Measurements from ENCODE around the gene CCDC107.

The CCDC107 gene

DNA sequence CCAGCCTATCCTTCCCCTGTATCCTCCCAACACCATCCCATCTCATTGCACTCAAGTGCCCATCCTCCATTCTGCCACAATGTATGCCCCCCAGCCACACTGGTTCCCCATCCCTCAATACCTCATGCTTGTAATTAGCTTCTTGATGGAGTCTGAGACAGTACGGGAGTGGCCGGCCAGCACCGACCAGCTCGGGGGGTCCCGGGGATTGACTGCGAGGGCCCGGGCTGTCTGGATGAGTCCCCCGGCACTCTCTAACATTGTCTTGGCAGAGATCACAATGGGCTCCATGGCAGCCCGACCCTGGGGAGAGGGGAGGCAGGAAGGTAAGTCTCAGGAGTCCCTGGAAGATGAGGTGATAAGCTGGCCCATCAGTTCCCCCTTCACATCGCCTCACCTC is 48.9 kb downstream of the CCDC107 start:
- POLR2A ChIA-PET (ENCODE audit: low non-redundant PET), result no interaction called here
- CTCF ChIA-PET, result interaction anchor here (2.0 kb wide), 1 partner anchor 11 kb away, joined by 10 read pairs; no protein-coding TSS in a partner anchor
- no peak for DNase-seq (ENCODE audit: low spot score)
- no peak overlapping the region for H3K27ac ChIP-seq
- TF ChIP-seq, protein P1, sequence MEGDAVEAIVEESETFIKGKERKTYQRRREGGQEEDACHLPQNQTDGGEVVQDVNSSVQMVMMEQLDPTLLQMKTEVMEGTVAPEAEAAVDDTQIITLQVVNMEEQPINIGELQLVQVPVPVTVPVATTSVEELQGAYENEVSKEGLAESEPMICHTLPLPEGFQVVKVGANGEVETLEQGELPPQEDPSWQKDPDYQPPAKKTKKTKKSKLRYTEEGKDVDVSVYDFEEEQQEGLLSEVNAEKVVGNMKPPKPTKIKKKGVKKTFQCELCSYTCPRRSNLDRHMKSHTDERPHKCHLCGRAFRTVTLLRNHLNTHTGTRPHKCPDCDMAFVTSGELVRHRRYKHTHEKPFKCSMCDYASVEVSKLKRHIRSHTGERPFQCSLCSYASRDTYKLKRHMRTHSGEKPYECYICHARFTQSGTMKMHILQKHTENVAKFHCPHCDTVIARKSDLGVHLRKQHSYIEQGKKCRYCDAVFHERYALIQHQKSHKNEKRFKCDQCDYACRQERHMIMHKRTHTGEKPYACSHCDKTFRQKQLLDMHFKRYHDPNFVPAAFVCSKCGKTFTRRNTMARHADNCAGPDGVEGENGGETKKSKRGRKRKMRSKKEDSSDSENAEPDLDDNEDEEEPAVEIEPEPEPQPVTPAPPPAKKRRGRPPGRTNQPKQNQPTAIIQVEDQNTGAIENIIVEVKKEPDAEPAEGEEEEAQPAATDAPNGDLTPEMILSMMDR (conservative IDR thresholded peaks at IDR 0.05; ENCODE audit: low read depth), result no peak

DNA sequence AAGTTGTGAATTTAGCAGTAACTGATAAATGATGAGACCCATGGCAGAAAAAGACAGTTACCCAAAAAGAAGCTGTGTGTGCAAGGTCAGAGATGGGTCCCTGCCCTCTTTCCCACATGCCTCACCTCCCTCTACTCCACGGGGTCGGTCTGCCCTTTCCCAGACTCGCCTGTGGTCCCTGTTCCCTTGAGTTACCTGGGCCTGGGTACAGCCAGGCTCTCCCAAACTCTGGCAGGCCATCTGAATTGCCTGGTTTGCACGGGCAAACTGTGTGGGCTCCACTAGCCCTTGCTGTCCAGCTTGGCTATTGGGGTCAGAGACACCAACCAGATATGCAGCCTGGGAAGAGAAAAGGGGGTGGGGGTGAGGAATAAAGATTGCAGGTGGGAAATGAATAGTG is 50.1 kb downstream of the CCDC107 start:
- H3K27ac ChIP-seq, result no peak overlapping the region
- CTCF ChIA-PET, result interaction anchor here (0.7 to 2.0 kb wide), 2 partner anchors 12 to 126 kb away, joined by 3 to 10 read pairs; no protein-coding TSS in a partner anchor
- DNase-seq (ENCODE audit: low spot score), result no peak
- TF ChIP-seq, protein P1 (conservative IDR thresholded peaks at IDR 0.05; ENCODE audit: low read depth), result no peak
- POLR2A ChIA-PET (ENCODE audit: low non-redundant PET), result no interaction called here

DNA sequence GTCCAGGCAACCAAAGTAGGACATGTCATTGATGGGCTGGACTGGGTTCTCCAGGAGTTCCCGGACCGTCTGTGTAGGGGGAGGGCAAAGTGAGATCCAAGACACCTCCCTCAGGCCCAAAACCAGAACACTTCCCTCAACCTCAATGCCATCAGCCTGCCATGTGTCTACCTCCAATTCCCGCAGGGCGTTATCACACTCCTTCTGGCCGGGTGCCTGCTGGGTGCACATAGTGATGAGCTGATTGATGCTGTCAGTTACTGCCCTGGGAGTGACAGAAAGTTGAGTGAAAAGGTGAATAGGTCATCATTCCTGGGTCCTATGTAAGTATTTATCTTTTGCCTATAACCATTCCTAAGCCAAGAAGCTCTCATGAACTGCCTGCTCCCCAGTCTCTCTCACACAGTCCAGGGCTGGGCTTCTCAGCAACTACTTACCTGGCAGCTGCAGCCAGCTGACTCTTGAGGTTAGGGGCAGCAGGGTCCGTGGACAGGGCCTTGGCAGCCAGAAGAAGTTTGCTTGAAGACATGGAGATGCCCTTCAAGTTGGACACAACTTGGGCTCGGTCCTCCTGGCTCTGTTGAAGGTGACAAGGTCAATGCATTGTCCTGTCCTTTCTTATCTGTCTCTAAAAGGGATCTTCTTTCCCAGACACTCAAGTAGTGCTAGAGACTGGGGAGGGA is 52.9 kb downstream of the CCDC107 start:
- peak overlapping the region; percentile 24 for H3K27ac ChIP-seq
- CTCF ChIA-PET, result interaction anchor here (1.5 to 1.6 kb wide), 2 partner anchors 14 to 53 kb away, joined by 7 to 11 read pairs; partner anchors contain the start of genes CCDC107 and RMRP
- DNase-seq (ENCODE audit: low spot score), result no peak
- TF ChIP-seq, protein P1 (conservative IDR thresholded peaks at IDR 0.05; ENCODE audit: low read depth), result no peak
- POLR2A ChIA-PET (ENCODE audit: low non-redundant PET), result no interaction called here

All from RWPE1 (cell line).